Cardiac fibroblast (primary cell): ENCODE measurements around the gene GLUD2.

Experiments used
- DNase-seq, 2 donors: peaks; one replicate each; pipeline versions ENCODE4 v3.0.0 to v3.0.0-alpha.2; 2010; ENCODE audit warnings: low read depth in 2 of 2
- H3K4me3 ChIP-seq, 2 donors: replicated peaks in 1 of 2; 1 replicate in 1 of 2; 2 replicates in 1 of 2; pipeline ENCODE4 v1.5.1; 2011; ENCODE audit warnings: low read depth in 2 of 2, low read length in 2 of 2, mild to moderate bottlenecking in 2 of 2, moderate library complexity in 1 of 2
- CTCF ChIP-seq: IDR thresholded peaks from one replicate; pipeline ENCODE4 v1.5.1; 2011; ENCODE audit warnings: low read depth, mild to moderate bottlenecking, low read length, inconsistent platforms

GLUD2 gene

GRCh38 chrX:121085612-121086010 lies 38.2 kb downstream of the GLUD2 start:
- no peak overlapping the region for H3K4me3 ChIP-seq
- TF ChIP-seq CTCF, result no peak
- no peak for DNase-seq

- H3K4me3 ChIP-seq, result no peak overlapping the region
- no peak for TF ChIP-seq CTCF
- no peak for DNase-seq
Observed at GRCh38 chrX:121093011-121093410, 45.6 kb downstream of the GLUD2 start.
